ENCODE results near the gene GCNA. TPM values are rescaled to one million over a fixed set of nuclear protein-coding genes. Genes with fewer than 3 reads are reported as not detected.

GCNA gene
- total RNA-seq, 1 experiment from 2014 or later: 2.9 TPM

DNA sequence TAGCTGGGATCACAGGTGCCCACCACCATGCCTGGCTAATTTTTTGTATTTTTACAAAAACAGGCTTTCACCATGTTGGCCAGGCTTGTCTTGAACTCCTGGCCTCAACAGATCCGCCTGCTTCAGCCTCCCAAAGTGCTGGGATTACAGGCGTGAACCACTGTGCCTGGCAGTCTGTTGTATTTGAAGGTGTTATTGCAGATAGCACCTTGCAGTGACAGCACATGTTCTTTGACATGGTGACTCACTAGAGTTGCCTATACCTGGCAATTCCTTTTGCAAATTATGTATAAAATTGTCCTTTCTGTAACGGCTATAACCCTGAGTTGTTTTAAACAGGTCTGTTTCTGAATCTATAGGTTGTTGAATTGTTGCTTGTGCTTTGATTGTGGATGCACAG, 37.4 kb upstream of the GCNA start:
- DNase-seq (no peak), ATAC-seq (no peak)
- Histone ChIP-seq H3K27ac (ENCODE audit: low read length) (peak overlapping the region; percentile 87), H3K27me3 (ENCODE audit: low read length) (no peaks in the 10 kb centered on the region), H3K9me3 (ENCODE audit: low read length) (no peaks in the 10 kb centered on the region), H3K9ac (ENCODE audit: low read length) (no peak overlapping the region), H3K79me2 (ENCODE audit: low read length) (peaks cover 94% of the 10 kb centered on the region), H3K4me1 (ENCODE audit: insufficient read depth, low read length) (peaks cover 66% of the 10 kb centered on the region), H4K20me1 (ENCODE audit: low read length) (peaks cover 91% of the 10 kb centered on the region), H3K9me2 (replicated peaks; ENCODE audit: low read length) (no peaks in the 10 kb centered on the region), H3F3A (ENCODE audit: low read length, unreplicated experiment) (peaks cover 17% of the 10 kb centered on the region), H3K4me2 (ENCODE audit: low read length) (peak overlapping the region; percentile 78), H2AFZ (ENCODE audit: low read length) (no peak overlapping the region), H3K4me3 (ENCODE audit: low read length) (peak overlapping the region; percentile 11; the same call in 1 of the 2 replicates), H3K36me3 (ENCODE audit: low read depth, low read length) (peaks cover 49% of the 10 kb centered on the region)
- ChIA-PET POLR2A (ENCODE audit: unreplicated experiment) (interaction anchor here (0.7 kb wide), 1 partner anchor 34 kb away, joined by 14 read pairs; no protein-coding TSS in a partner anchor), CTCF (no interaction called here)
- no peak for TF ChIP-seq EZH2 (IDR thresholded peaks at IDR 0.05; ENCODE audit: low read length, unreplicated experiment)
- no peak for TF ChIP-seq EZH2phosphoT487 (IDR thresholded peaks at IDR 0.05; ENCODE audit: borderline replicate concordance, low read length)
- no peak for TF ChIP-seq CTCF (conservative IDR thresholded peaks at IDR 0.05; ENCODE audit: low read depth, low read length)
- BruUV-seq (replicated peaks): no TSS peak
- intact Hi-C loops (cut with micrococcal nuclease): no loop called here

DNA sequence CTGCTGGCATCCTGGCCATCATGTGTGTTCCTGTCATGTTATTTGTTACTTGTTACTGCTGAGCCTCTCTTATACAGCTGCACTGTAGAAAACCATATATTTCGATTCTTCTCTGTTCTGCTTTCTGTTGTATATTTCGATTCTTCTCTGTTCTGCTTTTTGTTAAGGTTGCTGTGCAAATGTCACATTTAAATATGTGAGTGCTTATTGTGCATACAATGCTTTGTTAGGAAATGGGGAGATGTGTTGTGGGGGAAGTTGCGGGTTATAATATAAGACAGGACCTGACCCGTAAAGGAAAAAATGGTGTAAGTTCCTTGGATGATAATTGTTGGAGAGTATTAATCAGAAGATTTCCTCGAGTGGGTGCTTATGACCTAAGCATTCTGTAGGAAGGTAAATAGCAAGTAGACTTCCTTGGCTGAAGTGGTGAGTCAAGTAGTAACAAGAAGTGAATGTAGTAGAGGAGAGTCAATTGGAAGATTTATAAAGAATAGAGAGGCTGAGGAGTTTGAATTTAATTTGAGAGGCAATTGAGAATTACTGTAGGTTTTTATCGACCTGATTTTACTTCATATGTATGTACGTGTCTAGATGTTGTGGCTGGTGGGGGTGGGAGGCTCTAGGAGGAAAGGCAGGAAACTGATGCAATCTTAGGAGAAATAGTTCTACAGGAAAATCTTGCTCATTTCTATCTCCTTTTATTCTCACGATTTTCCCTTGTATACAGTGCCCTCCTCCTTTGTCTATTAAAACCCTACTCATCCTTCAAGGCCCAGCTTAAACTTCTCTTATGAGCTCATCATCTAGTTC, 36.8 kb upstream of the GCNA start:
- ChIA-PET CTCF (no interaction called here), POLR2A (ENCODE audit: unreplicated experiment) (interaction anchor here (0.7 kb wide), 1 partner anchor 33 kb away, joined by 14 read pairs; no protein-coding TSS in a partner anchor)
- Histone ChIP-seq H3K9me3 (ENCODE audit: low read length) (no peaks in the 10 kb centered on the region), H3K79me2 (ENCODE audit: low read length) (peaks cover 94% of the 10 kb centered on the region), H3F3A (ENCODE audit: low read length, unreplicated experiment) (peaks cover 17% of the 10 kb centered on the region), H2AFZ (ENCODE audit: low read length) (no peak overlapping the region), H3K4me1 (ENCODE audit: insufficient read depth, low read length) (peaks cover 61% of the 10 kb centered on the region), H4K20me1 (ENCODE audit: low read length) (peaks cover 91% of the 10 kb centered on the region), H3K4me2 (ENCODE audit: low read length) (peak overlapping the region; percentile 78), H3K4me3 (ENCODE audit: low read length) (peak overlapping the region; percentile 47; the same call in 1 of the 2 replicates), H3K9ac (ENCODE audit: low read length) (no peak overlapping the region), H3K36me3 (ENCODE audit: low read depth, low read length) (peaks cover 50% of the 10 kb centered on the region), H3K27ac (ENCODE audit: low read length) (peak overlapping the region; percentile 87), H3K27me3 (ENCODE audit: low read length) (no peaks in the 10 kb centered on the region), H3K9me2 (replicated peaks; ENCODE audit: low read length) (no peaks in the 10 kb centered on the region)
- intact Hi-C loops (cut with micrococcal nuclease): no loop called here
- DNase-seq (peak; percentile 46), ATAC-seq (peak; percentile 37)
- no peak for TF ChIP-seq EZH2 (IDR thresholded peaks at IDR 0.05; ENCODE audit: low read length, unreplicated experiment)
- TF ChIP-seq CTCF (conservative IDR thresholded peaks at IDR 0.05; ENCODE audit: low read depth, low read length): no peak
- no peak for TF ChIP-seq EZH2phosphoT487 (IDR thresholded peaks at IDR 0.05; ENCODE audit: borderline replicate concordance, low read length)
- TSS peak; percentile 60 for BruUV-seq (replicated peaks)

GRCh38 chrX:71542411-71542810, 35.8 kb upstream of the GCNA start:
- no peaks in the 10 kb centered on the region for H3K9me3 ChIP-seq (ENCODE audit: low read length)
- POLR2A ChIA-PET (ENCODE audit: unreplicated experiment): no interaction called here
- peaks cover 17% of the 10 kb centered on the region for H3F3A ChIP-seq (ENCODE audit: low read length, unreplicated experiment)
- ATAC-seq: no peak
- peak overlapping the region; percentile 27; the same call in 1 of the 2 replicates for H3K9ac ChIP-seq (ENCODE audit: low read length)
- H3K27me3 ChIP-seq (ENCODE audit: low read length): no peaks in the 10 kb centered on the region
- peak; percentile 68 for DNase-seq
- H4K20me1 ChIP-seq (ENCODE audit: low read length): peaks cover 90% of the 10 kb centered on the region
- peak overlapping the region; percentile 47 for H3K4me3 ChIP-seq (ENCODE audit: low read length)
- peaks cover 56% of the 10 kb centered on the region for H3K36me3 ChIP-seq (ENCODE audit: low read depth, low read length)
- CTCF ChIA-PET: no interaction called here
- no peak for TF ChIP-seq EZH2 (IDR thresholded peaks at IDR 0.05; ENCODE audit: low read length, unreplicated experiment)
- no peak for TF ChIP-seq CTCF (conservative IDR thresholded peaks at IDR 0.05; ENCODE audit: low read depth, low read length)
- TF ChIP-seq EZH2phosphoT487 (IDR thresholded peaks at IDR 0.05; ENCODE audit: borderline replicate concordance, low read length): no peak
- H3K27ac ChIP-seq (ENCODE audit: low read length): peak overlapping the region; percentile 87
- H2AFZ ChIP-seq (ENCODE audit: low read length): no peak overlapping the region
- no peaks in the 10 kb centered on the region for H3K9me2 ChIP-seq (replicated peaks; ENCODE audit: low read length)
- H3K4me2 ChIP-seq (ENCODE audit: low read length): peak overlapping the region; percentile 78
- peaks cover 93% of the 10 kb centered on the region for H3K79me2 ChIP-seq (ENCODE audit: low read length)
- H3K4me1 ChIP-seq (ENCODE audit: insufficient read depth, low read length): peaks cover 58% of the 10 kb centered on the region
- no TSS peak for BruUV-seq (replicated peaks)
- intact Hi-C loops (cut with micrococcal nuclease): no loop called here

All from PC-3 (cell line).